GM19239 (cell line): ENCODE results near the gene SOCS3.

Source experiments
- DNase-seq: peaks from one replicate; pipeline ENCODE4 v3.0.0; 2011; ENCODE audit warnings: low spot score; ENCODE audit not compliant: insufficient read length
- FAIRE-seq: peaks from 2 replicates; lab custom pipeline; 2011; peaks lifted over from hg19 to GRCh38; lab: Jason Lieb, UNC

Gene SOCS3, protein sequence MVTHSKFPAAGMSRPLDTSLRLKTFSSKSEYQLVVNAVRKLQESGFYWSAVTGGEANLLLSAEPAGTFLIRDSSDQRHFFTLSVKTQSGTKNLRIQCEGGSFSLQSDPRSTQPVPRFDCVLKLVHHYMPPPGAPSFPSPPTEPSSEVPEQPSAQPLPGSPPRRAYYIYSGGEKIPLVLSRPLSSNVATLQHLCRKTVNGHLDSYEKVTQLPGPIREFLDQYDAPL

GRCh38 chr17:78359997-78360370 lies at the start of gene SOCS3:
SOCS3 (minus strand) TSS chr17:78360077; CDS start chr17:78359095, 982 bp downstream.
- no peak for DNase-seq
- FAIRE-seq = peak; percentile 70

GRCh38 chr17:78409191-78409928 lies 49.5 kb upstream of the SOCS3 start:
- FAIRE-seq (no peak), DNase-seq (no peak)

- DNase-seq (no peak), FAIRE-seq (no peak)
These were observed 48.7 kb upstream of the SOCS3 start for GRCh38 chr17:78408476-78409050.

DNA sequence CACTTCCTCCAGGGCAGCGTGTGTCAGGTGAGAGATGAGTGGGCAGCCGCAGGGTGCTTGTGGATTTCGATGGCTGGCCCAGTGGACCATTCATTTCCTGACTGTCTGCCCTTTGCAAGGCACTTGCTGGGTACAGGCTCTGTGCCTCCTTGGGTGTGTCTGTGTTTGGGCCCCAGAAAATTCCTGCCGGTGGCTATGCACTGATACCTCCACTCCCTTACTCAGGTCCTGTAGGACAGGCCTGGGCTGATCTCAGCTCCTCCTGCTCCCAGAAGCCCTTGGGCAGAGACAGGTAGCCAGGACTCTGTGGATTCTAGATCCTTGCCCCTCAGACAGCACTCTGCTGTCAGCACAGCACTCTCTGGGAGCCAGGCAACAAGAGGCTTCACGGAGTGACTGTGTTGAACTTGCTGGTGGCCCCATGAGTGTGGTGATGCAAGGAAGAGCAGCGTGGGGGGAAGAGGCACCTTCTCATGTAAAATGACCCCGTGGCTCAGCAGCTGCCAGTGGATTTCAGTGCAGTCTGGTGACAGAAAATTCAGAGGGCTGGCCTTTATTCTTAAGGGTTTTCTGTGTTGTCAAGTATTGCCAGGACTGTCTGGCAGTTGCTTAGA lies 47.6 kb upstream of the SOCS3 start:
- no peak for FAIRE-seq

DNA sequence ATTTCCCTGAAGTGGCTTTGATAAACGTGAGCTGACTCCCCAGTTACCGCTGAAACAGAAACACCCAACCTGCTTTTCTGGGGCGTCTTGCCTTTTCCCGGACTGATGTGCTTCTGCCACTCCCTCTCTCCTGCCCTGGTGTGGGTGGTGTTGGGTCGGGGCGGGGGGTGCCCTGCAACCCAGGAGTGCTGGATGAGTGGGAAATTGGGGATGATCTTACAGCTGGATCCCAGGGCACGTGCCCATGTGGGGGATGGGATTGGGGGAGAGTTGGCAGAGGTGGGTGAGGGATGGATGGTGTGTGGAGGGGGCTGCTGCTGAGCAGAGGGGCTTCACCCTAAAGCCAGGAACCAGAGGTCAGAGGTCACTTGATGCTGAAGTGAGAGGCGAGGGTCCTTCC lies 47.0 kb upstream of the SOCS3 start:
- DNase-seq (no peak), FAIRE-seq (no peak)

More for the DNA sequence above, 47.6 kb upstream of the SOCS3 start:
- no peak for DNase-seq

GRCh38 chr17:78406396-78406795 lies 46.5 kb upstream of the SOCS3 start:
- DNase-seq (no peak), FAIRE-seq (no peak)

GRCh38 chr17:78403822-78404221 lies 43.9 kb upstream of the SOCS3 start:
- no peak for FAIRE-seq
- DNase-seq = no peak

DNA sequence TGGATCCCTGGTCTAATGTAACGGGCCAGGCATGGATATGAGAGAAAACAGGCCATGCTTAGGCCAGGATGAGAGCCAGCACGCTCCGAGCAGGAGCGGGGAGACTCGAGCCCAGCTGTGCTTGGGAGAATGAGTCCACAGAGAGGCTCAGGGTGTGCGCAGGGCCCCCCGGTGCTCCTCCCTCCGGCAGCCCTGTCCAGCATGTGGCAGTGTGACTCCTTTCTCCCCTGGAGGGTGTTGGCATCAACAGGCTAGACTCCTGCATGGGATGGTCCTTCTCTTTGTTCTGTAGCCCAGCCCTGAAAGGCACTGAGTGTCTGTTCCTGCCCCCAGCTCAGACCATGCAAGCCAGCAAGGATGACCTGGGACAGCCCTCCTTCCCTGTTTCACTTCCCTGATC lies 42.0 kb upstream of the SOCS3 start:
- no peak for DNase-seq
- no peak for FAIRE-seq

DNA sequence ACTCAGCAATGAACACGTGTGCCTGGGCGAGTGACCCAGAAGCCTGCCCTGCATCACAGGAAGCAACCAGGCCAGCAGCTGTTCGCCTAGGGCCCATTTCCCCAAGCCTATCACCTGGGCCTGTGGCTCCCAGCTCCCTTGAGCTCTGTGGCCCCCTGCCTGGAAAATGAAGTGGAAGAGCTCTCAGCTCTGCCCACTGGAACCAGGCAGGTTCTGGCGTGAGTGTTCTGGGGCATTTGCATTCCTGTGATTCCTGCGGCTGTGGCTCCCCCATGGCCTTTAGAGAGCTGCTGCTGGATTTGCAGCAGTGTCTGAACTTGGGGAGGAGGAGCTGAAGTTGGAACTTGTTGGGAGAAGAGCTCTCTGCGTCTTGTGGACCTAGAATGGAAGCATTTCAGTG lies 41.4 kb upstream of the SOCS3 start:
- FAIRE-seq (no peak), DNase-seq (no peak)

- FAIRE-seq = no peak
These were observed 40.8 kb upstream of the SOCS3 start for GRCh38 chr17:78400581-78401240.

GRCh38 chr17:78399693-78400144 lies 39.8 kb upstream of the SOCS3 start:
- DNase-seq = no peak
- no peak for FAIRE-seq

More at GRCh38 chr17:78400581-78401240, 40.8 kb upstream of the SOCS3 start:
- DNase-seq = no peak

- FAIRE-seq (no peak), DNase-seq (no peak)
These were observed 39.3 kb upstream of the SOCS3 start for GRCh38 chr17:78399028-78399692.

GRCh38 chr17:78398390-78398789 lies 38.5 kb upstream of the SOCS3 start:
- DNase-seq (no peak), FAIRE-seq (no peak)

DNA sequence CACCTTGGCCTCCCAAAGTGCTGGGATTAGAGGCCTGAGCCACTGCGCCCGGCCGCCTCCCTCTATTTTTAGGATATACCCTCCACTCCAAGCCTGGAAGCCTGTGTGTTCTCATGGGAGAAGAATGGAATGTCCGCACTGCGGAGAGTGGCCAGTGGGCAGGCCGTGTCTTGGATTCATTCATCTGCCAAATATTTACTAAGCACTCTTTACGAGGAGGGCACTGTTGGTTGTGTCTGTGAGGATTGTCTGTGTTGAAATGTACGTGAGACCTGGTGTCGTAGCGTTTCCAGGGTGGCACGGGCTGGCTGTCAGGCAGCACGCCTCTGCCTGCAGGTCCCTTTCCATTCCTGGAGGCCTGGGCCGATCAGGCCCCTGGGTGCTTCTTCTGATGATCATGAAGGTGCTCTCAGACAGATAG lies 37.8 kb upstream of the SOCS3 start:
- no peak for DNase-seq
- no peak for FAIRE-seq

- no peak for DNase-seq
- no peak for FAIRE-seq
These were observed 36.8 kb upstream of the SOCS3 start for GRCh38 chr17:78396441-78397337.

DNA sequence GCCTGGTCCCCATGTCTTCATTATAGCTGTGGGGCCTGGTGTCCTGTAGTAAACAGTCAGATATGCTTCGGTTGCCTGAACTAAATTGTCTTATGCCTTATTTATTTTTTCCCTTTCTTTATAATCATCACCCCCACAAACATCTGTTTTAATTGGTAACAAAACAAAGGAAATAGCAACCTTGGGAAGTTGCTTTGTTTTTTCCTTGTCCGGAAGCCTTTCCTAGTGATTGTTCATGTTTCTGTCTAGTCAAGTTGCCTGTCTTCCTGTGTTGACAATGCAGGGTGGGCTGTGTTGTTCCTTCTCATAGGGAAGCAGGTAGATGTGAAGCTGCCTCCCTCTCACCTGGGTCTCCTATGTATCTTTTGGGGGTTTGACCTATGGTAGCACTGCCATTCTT lies 35.3 kb upstream of the SOCS3 start:
- no peak for FAIRE-seq

GRCh38 chr17:78394209-78394608 lies 34.3 kb upstream of the SOCS3 start:
- FAIRE-seq = no peak
- no peak for DNase-seq

More for the DNA sequence above, 35.3 kb upstream of the SOCS3 start:
- DNase-seq = no peak

- DNase-seq (no peak), FAIRE-seq (no peak)
These were observed 33.7 kb upstream of the SOCS3 start for GRCh38 chr17:78393575-78393974.

DNA sequence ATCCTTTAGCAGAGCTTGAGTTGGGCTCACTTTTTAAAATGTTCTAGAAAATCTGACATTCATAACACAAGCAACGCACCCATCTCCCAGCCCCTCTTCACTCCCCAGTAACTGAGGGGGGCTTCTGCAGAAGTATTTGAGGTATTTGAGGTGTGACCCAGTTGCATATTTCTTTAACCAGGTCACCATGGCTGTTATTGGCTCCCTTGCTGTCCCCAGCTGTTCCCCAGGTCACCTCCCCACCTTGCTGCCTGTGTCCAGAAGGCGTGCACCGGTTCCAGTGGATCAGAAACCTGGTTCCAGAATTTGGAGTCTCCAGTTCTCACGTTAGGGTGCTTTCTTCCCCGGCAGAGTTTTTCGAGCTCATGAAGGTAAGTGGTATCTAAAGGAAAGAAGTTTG lies 32.4 kb upstream of the SOCS3 start:
- DNase-seq = no peak
- no peak for FAIRE-seq
